GM18858 (cell line): ENCODE data around the gene LRG1.
"Not testable (repeated sequence)": the region's sequence is repeated elsewhere in the genome, so short reads cannot be mapped to it uniquely, and the experiment has no call there.

Source experiments
- ATAC-seq: cut with Tn5 transposase; IDR thresholded peaks from one replicate; pipeline ENCODE4 v1.9.1; 2021; ENCODE audit not compliant: unreplicated experiment

Gene LRG1

GRCh38 chr19:4531562-4532165 lies 8.2 kb downstream of the LRG1 start:
- ATAC-seq = no peak

GRCh38 chr19:4529924-4530522 lies 9.8 kb downstream of the LRG1 start:
- no peak for ATAC-seq

DNA sequence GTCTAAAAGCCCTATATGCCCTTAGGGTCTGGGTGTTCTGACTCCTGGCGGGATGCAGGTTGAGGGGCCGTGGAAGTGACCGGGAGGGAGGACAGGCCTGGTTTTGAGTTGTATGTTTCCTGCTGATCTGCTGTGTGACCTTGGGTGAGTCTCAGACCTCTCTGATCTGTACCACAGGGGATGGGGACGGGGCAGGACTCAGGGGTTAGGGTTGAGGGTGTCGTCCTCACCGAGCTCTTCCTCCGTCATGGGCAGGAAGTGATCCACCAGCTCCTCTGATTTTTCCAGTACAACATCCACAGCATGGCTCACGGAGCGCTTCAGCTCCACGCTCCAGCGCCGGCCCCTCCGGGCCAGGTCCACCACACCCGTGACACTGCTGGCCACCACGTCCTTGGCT lies 11.0 kb downstream of the LRG1 start:
- no peak for ATAC-seq

- not testable (repeated sequence) for ATAC-seq
These were observed 12.5 kb downstream of the LRG1 start for GRCh38 chr19:4527377-4527776.

DNA sequence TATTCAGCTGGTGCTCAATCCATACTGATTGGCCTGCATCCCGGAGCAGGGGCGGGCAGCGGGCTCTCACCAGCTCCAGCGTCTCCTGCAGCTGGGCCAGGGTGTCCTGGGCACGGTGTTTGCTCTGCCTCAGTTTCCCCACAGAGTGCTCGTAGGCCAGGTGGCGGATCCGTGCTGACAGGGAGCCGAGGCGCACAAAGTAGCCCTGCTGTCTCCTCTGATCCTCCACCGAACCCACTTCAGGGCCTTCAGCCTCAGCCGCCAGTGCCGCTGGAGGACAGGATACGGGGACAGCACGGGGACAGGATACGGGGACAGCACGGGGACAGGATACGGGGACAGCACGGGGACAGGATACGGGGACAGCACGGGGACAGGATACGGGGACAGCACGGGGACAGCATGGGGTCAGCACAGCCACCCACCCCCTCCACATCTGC lies 14.3 kb downstream of the LRG1 start:
- no peak for ATAC-seq

DNA sequence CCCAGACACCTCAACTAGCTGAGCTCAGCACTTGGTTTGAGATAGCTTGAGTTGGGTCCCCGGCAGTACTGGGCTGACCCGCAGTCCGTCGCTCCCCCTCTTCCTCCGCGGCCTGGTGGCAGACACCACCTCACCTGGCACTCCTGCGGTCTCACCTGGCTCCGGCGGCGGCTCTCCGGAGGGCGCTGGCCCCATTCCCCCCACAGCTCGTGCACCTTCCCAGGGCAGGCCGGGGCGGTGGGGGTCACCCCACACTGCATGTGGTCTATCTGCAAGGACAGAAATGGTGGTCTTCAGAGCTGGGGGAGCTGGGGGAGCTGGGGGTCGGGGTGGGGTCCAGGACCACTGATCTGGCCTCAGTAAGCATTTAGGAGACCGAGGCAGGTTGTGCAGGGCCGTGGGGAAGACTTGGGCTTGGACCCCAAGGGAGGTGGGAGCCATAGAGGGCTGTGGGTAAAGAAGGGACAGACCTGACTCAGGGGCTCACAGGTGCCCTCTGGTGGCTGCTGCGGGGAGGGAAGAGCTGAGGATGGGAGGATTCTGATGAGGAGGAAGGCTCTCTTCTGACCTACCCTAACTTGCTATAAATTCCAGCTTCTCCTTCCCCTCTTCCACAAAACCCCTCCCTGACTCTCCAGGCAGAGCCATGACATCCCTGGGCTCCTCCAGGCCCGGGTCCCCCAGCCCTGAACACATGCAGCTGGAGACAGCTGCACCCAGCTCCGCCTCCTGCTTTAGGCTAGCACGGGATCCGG lies 14.9 kb downstream of the LRG1 start:
- ATAC-seq = no peak

DNA sequence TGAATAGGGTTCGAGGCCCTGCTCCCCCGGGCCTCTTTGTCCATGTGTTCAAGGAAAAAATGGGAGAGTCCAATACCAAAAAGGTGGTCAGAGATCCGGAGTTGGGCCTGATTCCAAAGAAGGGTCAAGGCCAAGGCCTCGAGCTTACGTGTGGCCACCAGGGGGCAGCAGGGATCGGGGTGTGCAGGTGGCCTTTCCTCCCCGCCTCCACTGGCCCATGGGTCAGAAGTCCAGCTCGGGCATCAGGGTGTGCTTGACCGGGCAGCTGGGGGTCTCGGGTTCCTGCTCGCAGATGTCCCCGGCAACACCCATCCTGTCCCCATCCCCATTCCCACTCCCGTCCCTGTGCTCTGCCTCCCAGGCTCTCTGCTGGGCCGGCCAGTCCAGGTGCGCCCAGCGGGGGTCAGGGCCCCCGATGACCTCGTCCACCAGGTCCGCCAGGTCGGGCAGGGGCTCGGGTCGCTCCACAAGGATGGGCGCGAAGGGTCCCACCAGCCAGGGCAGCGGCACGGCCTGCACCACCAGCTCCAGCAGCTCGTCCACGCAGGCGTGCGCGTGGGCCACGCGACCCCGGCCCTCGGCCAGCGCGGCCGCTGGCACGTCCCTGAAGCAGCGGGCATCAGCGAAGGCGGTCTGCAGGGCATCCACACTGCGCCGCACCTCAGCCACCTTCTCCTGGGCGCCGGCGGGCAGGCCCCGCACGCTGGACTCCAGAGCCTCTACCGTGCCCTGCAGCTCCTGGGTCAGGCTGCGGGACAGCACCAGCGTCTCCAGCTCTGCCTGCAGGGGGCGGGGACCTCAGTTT lies 16.3 kb downstream of the LRG1 start:
- ATAC-seq = no peak

DNA sequence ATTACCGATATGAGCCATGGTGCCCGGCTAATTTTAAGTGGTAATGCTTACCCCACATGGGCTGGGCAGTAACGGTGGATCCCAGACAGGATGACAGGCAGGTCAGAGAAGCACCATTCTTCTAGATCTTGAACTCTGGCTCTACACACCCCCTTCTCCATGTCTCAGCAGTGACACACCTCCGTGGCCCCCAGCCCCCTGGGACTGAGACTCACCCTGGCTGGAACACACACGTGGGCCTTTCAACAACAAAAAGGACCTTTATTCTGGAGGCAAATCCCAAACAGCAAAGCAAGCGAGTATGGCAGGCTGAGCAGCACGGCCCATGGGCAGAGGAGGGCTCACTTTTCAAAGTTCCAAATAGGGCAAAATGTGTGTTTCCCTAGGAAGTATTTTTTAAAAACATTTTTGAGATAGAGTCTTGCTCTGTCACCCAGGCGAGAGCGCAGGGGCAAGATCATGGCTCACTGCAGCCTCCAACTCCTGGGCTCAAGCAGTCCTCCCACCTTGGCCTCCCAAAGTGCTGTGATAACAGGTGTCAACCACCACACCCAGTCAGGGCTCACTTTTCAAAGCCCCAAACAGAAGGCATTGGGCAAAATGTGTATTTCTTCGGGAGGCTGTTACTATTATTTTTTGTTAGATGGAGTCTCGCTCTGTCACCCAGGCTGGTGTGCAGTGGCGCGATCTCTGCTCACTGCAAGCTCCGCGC lies 17.4 kb downstream of the LRG1 start:
- ATAC-seq = no peak

DNA sequence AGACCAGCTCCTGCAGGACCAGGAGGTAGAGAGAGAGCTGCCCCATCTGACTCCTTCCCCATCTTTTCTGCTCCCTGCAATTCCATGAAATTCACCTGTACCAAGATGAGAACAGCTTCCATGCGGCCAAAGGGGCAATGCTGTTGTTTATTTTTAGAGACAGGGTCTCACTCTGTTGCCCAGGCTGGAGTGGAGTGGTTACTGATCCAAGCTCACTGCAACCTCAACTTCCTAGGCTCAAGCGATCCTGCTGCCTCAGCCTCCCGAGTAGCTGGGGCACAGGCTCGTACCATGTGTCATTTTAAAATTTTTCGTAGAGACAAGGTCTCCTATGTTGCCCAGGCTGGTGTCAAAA lies 18.0 kb downstream of the LRG1 start:
- ATAC-seq = no peak

DNA sequence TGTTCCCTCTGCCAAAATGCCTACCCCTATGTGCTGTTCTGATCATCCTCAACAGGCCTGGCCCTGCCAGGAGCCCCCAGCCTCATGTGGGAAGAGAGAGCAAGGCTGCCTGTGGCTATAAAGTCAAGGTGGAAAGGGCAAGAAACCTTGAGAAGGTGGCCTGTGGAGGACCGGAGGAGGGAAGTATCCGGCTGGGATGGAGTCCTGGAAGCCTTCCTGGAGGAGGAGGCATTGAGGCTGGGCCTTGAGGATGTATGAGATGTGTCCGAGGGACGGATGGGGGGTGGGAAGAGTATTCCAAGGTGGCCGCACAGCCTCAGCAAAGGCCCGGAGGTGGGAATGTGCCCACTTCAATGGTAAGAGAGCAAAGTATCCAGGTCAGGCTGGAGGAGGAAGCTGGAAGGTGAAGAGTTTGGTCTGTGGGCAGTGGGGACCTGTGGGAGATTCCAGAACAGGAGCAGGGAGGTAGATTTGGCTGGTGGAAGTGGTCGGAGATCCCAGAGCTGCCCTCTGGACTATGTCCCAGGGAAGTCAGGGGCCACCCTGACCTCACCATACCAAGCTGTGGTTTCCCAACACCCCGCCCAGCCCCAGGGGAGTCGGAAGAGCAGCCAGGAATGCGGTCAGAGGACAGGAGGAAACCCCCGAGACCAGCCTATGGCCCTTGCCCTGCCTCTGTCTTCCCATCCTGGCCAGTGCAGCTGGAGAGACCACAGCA lies 18.5 kb downstream of the LRG1 start:
- no peak for ATAC-seq

DNA sequence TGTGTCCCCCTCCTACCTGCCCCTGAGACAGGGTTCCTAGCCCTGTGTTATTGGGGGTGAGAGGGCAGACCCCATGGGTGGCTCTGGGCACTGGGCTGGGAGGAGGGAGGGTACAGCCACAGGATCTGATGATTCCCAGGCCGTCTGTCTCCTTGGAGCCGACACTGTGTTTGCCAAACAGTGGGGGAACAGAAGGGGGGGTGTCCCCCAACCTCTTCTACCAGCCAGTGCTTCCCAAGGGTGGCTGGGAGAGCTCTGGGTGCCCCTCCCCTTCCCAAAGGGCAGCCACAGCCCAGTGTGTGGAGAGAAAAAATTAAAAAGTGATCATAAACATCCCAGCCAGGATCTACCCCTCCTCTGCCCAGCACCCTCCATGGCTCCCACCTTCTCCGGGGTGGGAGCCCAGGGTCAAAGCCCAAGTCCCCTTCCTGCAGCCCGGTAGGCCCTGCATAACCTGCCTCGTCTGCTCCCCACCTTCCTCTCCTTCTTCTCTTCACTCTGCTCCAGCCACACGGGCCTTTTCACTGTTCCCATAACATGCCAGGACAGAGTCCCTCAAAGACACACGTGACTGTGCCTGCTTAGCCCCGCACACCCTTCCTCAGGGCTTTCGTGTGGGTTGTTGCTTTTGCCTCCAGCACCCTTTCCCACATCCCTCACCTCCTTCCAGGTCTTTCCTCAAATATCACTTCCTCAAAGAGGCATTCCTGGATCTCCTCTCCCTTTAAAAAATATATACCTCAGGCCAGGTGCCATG lies 20.1 kb downstream of the LRG1 start:
- ATAC-seq = no peak

- no peak for ATAC-seq
These were observed 20.7 kb downstream of the LRG1 start for GRCh38 chr19:4519172-4519496.

DNA sequence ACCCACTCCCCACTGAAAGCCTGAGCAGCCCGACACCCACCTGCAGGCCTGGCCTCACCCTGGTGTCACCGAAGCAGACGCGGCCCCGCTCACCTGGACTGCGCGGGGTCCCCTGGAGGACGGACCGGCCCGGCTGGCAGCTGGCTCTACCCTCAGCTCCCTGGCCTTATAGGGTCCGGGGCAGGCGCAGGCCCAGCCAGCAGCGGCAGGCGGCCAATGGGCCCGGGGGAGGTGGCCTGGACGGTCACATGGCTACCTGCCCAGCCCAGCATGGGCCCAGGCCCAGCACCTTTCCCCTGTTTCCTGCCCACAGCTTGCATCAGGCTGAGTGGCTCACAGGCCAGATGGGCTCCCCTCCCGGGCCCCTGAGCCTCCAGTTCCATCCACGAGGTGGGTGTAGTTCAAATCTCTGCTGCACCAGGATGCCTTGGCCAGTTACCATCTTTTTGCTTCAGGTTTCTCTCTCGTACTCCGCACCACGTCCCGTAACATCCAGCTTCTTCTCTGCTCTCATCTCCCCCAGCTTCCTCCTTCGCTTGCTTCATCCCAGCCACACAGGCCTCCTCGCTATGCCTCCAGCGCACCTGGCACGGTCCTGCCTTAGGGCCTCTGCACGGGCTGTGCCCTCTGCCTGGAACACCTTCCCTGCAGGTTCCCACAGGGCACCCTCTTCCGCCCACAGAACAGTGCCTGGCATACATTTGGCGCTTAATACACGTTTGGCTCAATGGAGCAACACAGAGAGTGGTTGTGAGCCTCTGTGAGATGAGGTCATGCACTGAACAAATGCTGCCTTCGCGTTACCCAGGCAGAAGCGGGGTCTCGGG lies 21.3 kb downstream of the LRG1 start, which contains the start of gene PLIN4:
PLIN4 (minus strand) TSS at position 142 of the 827 bp plus-strand sequence. CDS start 214 bp downstream, outside the sequence.
- ATAC-seq = no peak

DNA sequence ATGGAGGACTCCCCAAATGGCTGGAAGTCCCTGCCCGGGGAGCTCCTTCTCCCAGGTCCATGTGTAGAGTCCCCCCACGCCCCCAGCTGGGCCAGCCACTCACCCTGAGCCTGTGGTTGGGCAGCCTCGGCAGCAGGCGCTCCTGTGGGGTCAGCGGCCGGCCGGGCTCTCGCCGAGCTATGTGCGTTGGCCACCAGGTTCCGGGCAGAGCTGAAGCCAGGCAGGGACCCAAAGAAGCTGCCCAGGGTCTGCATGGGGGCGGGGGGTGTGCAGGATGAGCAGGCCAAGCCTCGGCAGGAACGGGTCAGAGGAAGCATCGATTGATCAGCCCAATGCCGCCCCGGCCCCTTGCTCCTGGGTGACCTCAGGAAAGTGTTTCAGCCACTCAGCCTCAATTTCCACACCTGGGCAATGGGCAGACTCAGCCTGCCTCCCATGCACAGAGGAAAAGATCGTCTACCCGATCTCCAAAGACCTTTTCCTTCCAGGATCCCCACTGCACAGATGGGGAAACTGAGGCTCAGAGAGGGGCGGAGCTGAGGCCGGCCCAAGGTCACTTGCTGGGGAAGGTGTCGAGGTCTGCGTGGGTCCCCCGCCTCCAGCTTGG lies 22.3 kb downstream of the LRG1 start:
- ATAC-seq = no peak

- no peak for ATAC-seq
These were observed 22.9 kb downstream of the LRG1 start for GRCh38 chr19:4516939-4517300.

DNA sequence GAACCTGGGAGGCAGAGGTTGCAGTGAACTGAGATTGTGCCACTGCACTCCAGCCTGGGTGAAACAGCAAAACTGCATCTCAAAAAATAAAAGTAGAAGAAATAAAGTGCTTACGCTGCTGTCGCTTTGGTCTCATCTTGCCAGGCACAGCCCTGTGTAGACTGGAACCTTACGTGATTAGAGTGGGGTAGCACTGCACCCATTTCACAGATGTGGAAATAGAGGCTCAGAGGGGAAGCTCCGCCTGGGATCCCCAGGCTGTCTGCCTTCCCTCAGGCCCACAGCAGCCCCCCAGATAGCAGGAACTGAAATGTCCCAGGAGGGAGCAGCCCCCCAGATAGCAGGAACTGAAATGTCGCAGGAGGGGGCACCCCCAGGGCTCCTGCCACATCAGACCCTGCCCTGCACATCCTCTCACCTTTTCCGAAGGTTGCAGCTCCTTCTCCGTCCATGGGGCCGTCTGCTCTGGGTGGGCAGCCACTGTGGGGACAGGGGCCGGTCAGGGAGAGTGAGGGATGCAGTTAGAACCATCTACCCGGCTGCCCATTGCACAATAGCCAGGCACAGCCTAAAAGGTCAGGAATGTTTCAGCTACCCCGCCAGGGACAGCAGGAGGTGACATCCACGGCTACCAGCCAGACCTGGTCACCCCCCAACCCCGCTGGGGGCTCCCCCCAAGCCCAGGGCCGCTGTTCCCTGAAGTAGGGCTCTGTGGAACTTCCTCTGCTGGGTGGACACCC lies 23.5 kb downstream of the LRG1 start:
- no peak for ATAC-seq

GRCh38 chr19:4515732-4516131 lies 24.1 kb downstream of the LRG1 start:
- no peak for ATAC-seq

- ATAC-seq = no peak
These were observed 26.6 kb downstream of the LRG1 start for GRCh38 chr19:4513248-4513647.
